Tibial nerve (tissue), 4 donors: Measurements from ENCODE around the gene CENPVL3.

Experiments
- EP300 ChIP-seq, 2 donors: sonication (generic); formaldehyde crosslinking; IDR thresholded peaks; one replicate each; pipeline ENCODE4 v1.6.1; 2017; ENCODE audit warnings: antibody characterized with exemption in 2 of 2, mild to moderate bottlenecking in 1 of 2
- POLR2A ChIP-seq, 2 donors: fragments of 450-650 bp; IDR thresholded peaks; one replicate each; pipeline ENCODE4 v1.6.1; 2017; ENCODE audit warnings: antibody characterized with exemption in 2 of 2, mild to moderate bottlenecking in 2 of 2, moderate library complexity in 2 of 2
- TF ChIP-seq, protein P1 (sequence below), 5 experiments: fragments of 200-600 bp in 3 of 5; fragments of 450-650 bp in 2 of 5; sonication (generic) in 3 of 5; IDR thresholded peaks; one replicate each; pipeline ENCODE4 v1.5.1; 2016 to 2019; ENCODE audit warnings: antibody characterized with exemption in 5 of 5, mild to moderate bottlenecking in 3 of 5, moderate library complexity in 2 of 5

DNA sequence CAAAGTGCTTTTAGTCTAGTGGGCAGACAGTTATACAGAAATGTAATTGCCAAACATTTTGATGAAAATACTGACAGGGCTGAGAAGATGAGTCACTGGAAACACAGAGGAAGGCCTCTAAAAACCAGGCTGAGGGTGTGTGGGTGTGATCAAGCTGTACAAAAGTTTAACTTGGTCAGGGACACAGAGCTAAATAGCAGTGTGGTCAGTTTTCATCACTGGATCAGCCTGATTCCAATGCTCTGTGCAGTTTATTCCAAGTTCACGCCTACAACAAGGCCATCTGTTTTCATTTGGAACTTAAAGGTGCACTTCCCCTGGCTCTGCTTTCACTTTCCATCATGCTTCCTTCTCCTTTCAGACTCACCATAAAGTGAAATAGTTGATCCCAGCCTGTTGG, 10.6 kb downstream of the CENPVL3 start:
- no peak for TF ChIP-seq EP300 (IDR thresholded peaks at IDR 0.05)
- TF ChIP-seq POLR2A (IDR thresholded peaks at IDR 0.05) = no peak
- TF ChIP-seq, protein P1, sequence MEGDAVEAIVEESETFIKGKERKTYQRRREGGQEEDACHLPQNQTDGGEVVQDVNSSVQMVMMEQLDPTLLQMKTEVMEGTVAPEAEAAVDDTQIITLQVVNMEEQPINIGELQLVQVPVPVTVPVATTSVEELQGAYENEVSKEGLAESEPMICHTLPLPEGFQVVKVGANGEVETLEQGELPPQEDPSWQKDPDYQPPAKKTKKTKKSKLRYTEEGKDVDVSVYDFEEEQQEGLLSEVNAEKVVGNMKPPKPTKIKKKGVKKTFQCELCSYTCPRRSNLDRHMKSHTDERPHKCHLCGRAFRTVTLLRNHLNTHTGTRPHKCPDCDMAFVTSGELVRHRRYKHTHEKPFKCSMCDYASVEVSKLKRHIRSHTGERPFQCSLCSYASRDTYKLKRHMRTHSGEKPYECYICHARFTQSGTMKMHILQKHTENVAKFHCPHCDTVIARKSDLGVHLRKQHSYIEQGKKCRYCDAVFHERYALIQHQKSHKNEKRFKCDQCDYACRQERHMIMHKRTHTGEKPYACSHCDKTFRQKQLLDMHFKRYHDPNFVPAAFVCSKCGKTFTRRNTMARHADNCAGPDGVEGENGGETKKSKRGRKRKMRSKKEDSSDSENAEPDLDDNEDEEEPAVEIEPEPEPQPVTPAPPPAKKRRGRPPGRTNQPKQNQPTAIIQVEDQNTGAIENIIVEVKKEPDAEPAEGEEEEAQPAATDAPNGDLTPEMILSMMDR (IDR thresholded peaks at IDR 0.05) = no peak
